Neural cell (in vitro differentiated cells): ENCODE data around the gene LANCL2. TPM values are rescaled to one million over a fixed set of nuclear protein-coding genes. Genes with fewer than 3 reads are reported as not detected.
"Not testable (repeated sequence)": the region's sequence is repeated elsewhere in the genome, so short reads cannot be mapped to it uniquely, and the experiment has no call there.

Experiments used
- H2AFZ ChIP-seq: fragments of 200-600, 300-800 bp; sonication (generic), shearing (Covaris generic); 2 replicates; pipeline ENCODE4 v1.6.0; 2014; ENCODE audit warnings: low read depth, mild to moderate bottlenecking, antibody characterized with exemption, low read length, moderate library complexity
- H3F3A ChIP-seq: fragments of 200-600 bp; shearing (Covaris generic); 2 replicates; pipeline ENCODE4 v1.6.1; 2016; ENCODE audit warnings: mild to moderate bottlenecking, moderate library complexity, mixed read lengths, antibody characterized with exemption, low read length; ENCODE audit not compliant: insufficient read depth, poor library complexity, severe bottlenecking
- H3K27ac ChIP-seq: fragments of 200-600, 300-800 bp; sonication (generic), shearing (Covaris generic); 2 replicates; pipeline ENCODE4 v1.5.1; 2014; ENCODE audit warnings: mild to moderate bottlenecking, low read length, moderate library complexity
- H3K27me3 ChIP-seq: fragments of 300-800, 200-600 bp; sonication (generic), shearing (Covaris generic); 2 replicates; pipeline ENCODE4 v1.6.0; 2014; ENCODE audit warnings: mild to moderate bottlenecking, low read depth, low read length, moderate library complexity; ENCODE audit not compliant: insufficient read depth
- H3K36me3 ChIP-seq: fragments of 300-800, 200-600 bp; sonication (generic), shearing (Covaris generic); 2 replicates; pipeline ENCODE4 v1.5.1; 2014; ENCODE audit warnings: mild to moderate bottlenecking, antibody characterized with exemption, low read length, moderate library complexity; ENCODE audit not compliant: insufficient read depth
- H3K4me2 ChIP-seq: fragments of 300-800, 200-600 bp; sonication (generic), shearing (Covaris generic); 2 replicates; pipeline ENCODE4 v1.6.0; 2014; ENCODE audit warnings: mild to moderate bottlenecking, low read length
- H3K4me3 ChIP-seq: fragments of 300-800, 200-600 bp; sonication (generic), shearing (Covaris generic); 2 replicates; pipeline ENCODE4 v1.5.1; 2014; ENCODE audit warnings: mild to moderate bottlenecking, low read length, moderate library complexity
- H3K79me2 ChIP-seq: fragments of 200-600 bp; shearing (Covaris generic); replicated peaks from 2 replicates; pipeline ENCODE4 v1.6.0; 2014; ENCODE audit warnings: mild to moderate bottlenecking, low read length, moderate library complexity; ENCODE audit not compliant: insufficient read depth
- H3K9ac ChIP-seq: fragments of 300-800, 200-600 bp; sonication (generic), shearing (Covaris generic); 2 replicates; pipeline ENCODE4 v1.6.1; 2016; ENCODE audit warnings: mild to moderate bottlenecking, low read length, mixed read lengths
- H3K9me2 ChIP-seq: fragments of 200-600 bp; shearing (Covaris generic); 2 replicates; pipeline ENCODE4 v1.6.1; 2016; ENCODE audit warnings: mild to moderate bottlenecking, low read length, mixed read lengths; ENCODE audit not compliant: insufficient read depth
- H3K9me3 ChIP-seq: fragments of 200-600, 300-800 bp; sonication (generic), shearing (Covaris generic); 2 replicates; pipeline ENCODE4 v1.6.1; 2016; ENCODE audit warnings: mild to moderate bottlenecking, mixed run types, low read length, moderate library complexity, mixed read lengths
- H4K20me1 ChIP-seq: fragments of 200-600 bp; shearing (Covaris generic); 2 replicates; pipeline ENCODE4 v1.6.1; 2016; ENCODE audit warnings: mild to moderate bottlenecking, mixed run types; ENCODE audit not compliant: insufficient read depth
- EP300 ChIP-seq: fragments of 450-650 bp; conservative IDR thresholded peaks from 2 replicates; pipeline ENCODE4 v1.6.1; 2014; ENCODE audit warnings: antibody characterized with exemption, mild to moderate bottlenecking, moderate library complexity; ENCODE audit not compliant: poor library complexity, severe bottlenecking
- EZH2 ChIP-seq: fragments of 200-600, 300-800 bp; shearing (Covaris generic), sonication (generic); IDR thresholded peaks from 2 replicates; pipeline ENCODE4 v1.6.1; 2014; ENCODE audit warnings: antibody characterized with exemption, low read length, borderline replicate concordance, mild to moderate bottlenecking; ENCODE audit not compliant: insufficient read depth, poor library complexity, severe bottlenecking
- MXI1 ChIP-seq: fragments of 450-650 bp; conservative IDR thresholded peaks from 2 replicates; pipeline ENCODE4 v1.6.1; 2014; ENCODE audit warnings: antibody characterized with exemption, mild to moderate bottlenecking; ENCODE audit not compliant: poor library complexity, severe bottlenecking
- POLR2AphosphoS5 ChIP-seq: IDR thresholded peaks from 2 replicates; pipeline ENCODE4 v1.6.1; 2012
- RAD21 ChIP-seq: fragments of 450-650 bp; conservative IDR thresholded peaks from 2 replicates; pipeline ENCODE4 v1.6.1; 2014; ENCODE audit warnings: antibody characterized with exemption, mild to moderate bottlenecking, moderate library complexity
- SMC3 ChIP-seq: fragments of 450-650 bp; conservative IDR thresholded peaks from 2 replicates; pipeline ENCODE4 v1.6.1; 2014; ENCODE audit warnings: antibody characterized with exemption, mild to moderate bottlenecking, moderate library complexity; ENCODE audit not compliant: poor library complexity
- TAF1 ChIP-seq: IDR thresholded peaks from 2 replicates; pipeline ENCODE4 v1.6.1; 2012; ENCODE audit warnings: low read depth
- polyA plus RNA-seq: library from polyadenylated mRNA; depleted of rRNA; stranded (reverse); fragments of >200 nt; gene quantifications from 2 replicates; pipeline ENCODE4 v1.2.3, GENCODE V29; 2014
- TF ChIP-seq, protein P1 (sequence below): IDR thresholded peaks from 2 replicates; pipeline ENCODE4 v1.6.1; 2012; ENCODE audit warnings: borderline replicate concordance
- TF ChIP-seq, protein P2 (sequence below): fragments of 450-650 bp; IDR thresholded peaks from 2 replicates; pipeline ENCODE4 v1.5.1; 2014; ENCODE audit warnings: antibody characterized with exemption, mild to moderate bottlenecking, moderate library complexity; ENCODE audit not compliant: poor library complexity, severe bottlenecking

The LANCL2 gene
- polyA plus RNA-seq, 1 donor from 2014 or later, result 51.2 TPM

DNA sequence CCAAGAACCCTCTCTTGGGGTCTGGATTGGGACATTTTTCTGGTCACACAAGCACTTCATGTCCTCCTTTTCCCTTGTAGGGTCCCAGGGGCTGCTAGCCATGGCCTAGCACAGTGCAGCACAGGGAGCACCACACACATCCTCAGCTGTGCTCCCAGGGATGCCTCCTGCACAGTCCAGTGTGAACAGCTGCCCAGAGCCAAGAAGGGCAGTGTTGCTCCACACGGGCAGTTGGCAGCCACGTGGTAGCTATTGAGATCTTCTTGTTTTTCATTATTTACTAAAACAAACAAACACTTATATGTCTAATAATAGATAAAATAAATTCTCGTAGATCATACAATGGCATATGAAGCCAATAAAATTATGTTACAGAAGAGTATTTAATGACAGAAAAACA lies 13.9 kb upstream of the LANCL2 start:
- Histone ChIP-seq H4K20me1 (no peaks in the 10 kb centered on the region), H3K27ac (no peak overlapping the region), H3K79me2 (no peaks in the 10 kb centered on the region), H3K4me3 (no peak overlapping the region), H3K27me3 (no peaks in the 10 kb centered on the region), H3K36me3 (no peaks in the 10 kb centered on the region), H3F3A (no peaks in the 10 kb centered on the region), H3K9ac (no peak overlapping the region), H3K4me2 (no peak overlapping the region), H3K9me3 (no peaks in the 10 kb centered on the region), H2AFZ (no peak overlapping the region), H3K9me2 (no peaks in the 10 kb centered on the region)
- TF ChIP-seq, protein P1, sequence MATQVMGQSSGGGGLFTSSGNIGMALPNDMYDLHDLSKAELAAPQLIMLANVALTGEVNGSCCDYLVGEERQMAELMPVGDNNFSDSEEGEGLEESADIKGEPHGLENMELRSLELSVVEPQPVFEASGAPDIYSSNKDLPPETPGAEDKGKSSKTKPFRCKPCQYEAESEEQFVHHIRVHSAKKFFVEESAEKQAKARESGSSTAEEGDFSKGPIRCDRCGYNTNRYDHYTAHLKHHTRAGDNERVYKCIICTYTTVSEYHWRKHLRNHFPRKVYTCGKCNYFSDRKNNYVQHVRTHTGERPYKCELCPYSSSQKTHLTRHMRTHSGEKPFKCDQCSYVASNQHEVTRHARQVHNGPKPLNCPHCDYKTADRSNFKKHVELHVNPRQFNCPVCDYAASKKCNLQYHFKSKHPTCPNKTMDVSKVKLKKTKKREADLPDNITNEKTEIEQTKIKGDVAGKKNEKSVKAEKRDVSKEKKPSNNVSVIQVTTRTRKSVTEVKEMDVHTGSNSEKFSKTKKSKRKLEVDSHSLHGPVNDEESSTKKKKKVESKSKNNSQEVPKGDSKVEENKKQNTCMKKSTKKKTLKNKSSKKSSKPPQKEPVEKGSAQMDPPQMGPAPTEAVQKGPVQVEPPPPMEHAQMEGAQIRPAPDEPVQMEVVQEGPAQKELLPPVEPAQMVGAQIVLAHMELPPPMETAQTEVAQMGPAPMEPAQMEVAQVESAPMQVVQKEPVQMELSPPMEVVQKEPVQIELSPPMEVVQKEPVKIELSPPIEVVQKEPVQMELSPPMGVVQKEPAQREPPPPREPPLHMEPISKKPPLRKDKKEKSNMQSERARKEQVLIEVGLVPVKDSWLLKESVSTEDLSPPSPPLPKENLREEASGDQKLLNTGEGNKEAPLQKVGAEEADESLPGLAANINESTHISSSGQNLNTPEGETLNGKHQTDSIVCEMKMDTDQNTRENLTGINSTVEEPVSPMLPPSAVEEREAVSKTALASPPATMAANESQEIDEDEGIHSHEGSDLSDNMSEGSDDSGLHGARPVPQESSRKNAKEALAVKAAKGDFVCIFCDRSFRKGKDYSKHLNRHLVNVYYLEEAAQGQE, result no peak
- TF ChIP-seq EZH2 (no peak), TAF1 (no peak), SMC3 (no peak), MXI1 (no peak), EP300 (no peak), RAD21 (no peak)
- TF ChIP-seq, protein P2, sequence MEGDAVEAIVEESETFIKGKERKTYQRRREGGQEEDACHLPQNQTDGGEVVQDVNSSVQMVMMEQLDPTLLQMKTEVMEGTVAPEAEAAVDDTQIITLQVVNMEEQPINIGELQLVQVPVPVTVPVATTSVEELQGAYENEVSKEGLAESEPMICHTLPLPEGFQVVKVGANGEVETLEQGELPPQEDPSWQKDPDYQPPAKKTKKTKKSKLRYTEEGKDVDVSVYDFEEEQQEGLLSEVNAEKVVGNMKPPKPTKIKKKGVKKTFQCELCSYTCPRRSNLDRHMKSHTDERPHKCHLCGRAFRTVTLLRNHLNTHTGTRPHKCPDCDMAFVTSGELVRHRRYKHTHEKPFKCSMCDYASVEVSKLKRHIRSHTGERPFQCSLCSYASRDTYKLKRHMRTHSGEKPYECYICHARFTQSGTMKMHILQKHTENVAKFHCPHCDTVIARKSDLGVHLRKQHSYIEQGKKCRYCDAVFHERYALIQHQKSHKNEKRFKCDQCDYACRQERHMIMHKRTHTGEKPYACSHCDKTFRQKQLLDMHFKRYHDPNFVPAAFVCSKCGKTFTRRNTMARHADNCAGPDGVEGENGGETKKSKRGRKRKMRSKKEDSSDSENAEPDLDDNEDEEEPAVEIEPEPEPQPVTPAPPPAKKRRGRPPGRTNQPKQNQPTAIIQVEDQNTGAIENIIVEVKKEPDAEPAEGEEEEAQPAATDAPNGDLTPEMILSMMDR, result no peak

DNA sequence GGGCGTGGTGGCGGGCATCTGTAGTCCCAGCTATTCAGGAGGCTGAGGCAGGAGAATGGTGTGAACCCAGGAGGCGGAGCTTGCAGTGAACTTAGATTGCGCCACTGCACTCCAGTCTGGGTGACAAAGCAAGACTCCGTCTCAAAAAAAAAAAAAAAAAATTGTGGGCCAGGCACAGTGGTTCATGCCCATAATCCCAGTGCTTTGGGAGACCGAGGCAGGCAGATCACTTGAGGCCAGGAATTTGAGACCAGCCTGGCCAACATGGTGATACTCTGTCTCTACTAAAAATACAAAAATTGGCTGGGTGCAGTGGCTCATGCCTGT lies 12.2 kb upstream of the LANCL2 start:
- H3K9ac ChIP-seq, H3K9me3 ChIP-seq, H3K27ac ChIP-seq, H3K4me2 ChIP-seq, H3K36me3 ChIP-seq, H3K27me3 ChIP-seq, H2AFZ ChIP-seq, H3K9me2 ChIP-seq, H3K79me2 ChIP-seq, H4K20me1 ChIP-seq, H3F3A ChIP-seq, H3K4me3 ChIP-seq: not testable (repeated sequence)

DNA sequence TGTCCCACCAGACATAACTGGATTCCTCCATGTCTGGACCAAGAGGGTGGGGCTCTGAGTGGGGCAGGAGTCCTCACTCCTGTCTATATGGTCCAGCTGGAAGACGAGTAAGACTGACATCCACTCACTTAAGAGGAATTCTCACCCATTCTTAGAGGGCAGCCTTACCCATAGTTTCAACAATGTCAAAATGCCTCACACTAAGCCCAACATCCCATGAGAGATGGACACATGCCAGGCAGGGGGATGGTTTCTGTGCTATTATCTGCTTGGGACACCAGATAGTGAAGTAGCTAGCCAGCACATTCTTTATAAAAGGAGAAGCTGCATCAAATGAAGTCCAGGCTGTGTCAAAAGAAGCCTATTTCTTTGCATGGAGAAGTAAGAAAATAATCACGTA lies 4.7 kb upstream of the LANCL2 start:
- Histone ChIP-seq H3K27ac (no peak overlapping the region), H4K20me1 (no peaks in the 10 kb centered on the region), H3K9me3 (no peaks in the 10 kb centered on the region), H3K9ac (no peak overlapping the region), H3K79me2 (no peaks in the 10 kb centered on the region), H3K27me3 (no peaks in the 10 kb centered on the region), H3K4me2 (no peak overlapping the region), H3K36me3 (no peaks in the 10 kb centered on the region), H3K4me3 (no peak overlapping the region), H3F3A (no peaks in the 10 kb centered on the region), H2AFZ (no peak overlapping the region), H3K9me2 (no peaks in the 10 kb centered on the region)
- TF ChIP-seq EZH2 (no peak), EP300 (no peak), POLR2AphosphoS5 (no peak)
- TF ChIP-seq, protein P2, result no peak
- TF ChIP-seq, protein P1, result no peak
